RWPE2 (cell line): ENCODE data around the gene NIT1.

Experiments used
- ATAC-seq: fragments of 200-7000 bp; cut with Tn5 transposase; 3 replicates; pipeline ENCODE4 v1.9.1; 2021; ENCODE audit warnings: low read depth
- DNase-seq: peaks from one replicate; pipeline ENCODE4 v3.0.0-alpha.2; 2020; ENCODE audit warnings: low spot score
- H3K27ac ChIP-seq: fragments of 450-650 bp; 2 replicates; pipeline ENCODE4 v1.5.1; 2017; ENCODE audit warnings: mild to moderate bottlenecking; ENCODE audit not compliant: poor library complexity, severe bottlenecking
- H3K27me3 ChIP-seq: fragments of 250-450 bp; sonication (Bioruptor Pico); 2 replicates; pipeline ENCODE4 v1.5.1; 2021; ENCODE audit warnings: mild to moderate bottlenecking, moderate library complexity; ENCODE audit not compliant: insufficient read depth, poor library complexity, severe bottlenecking
- H3K36me3 ChIP-seq: fragments of 250-450 bp; sonication (Bioruptor Pico); 2 replicates; pipeline ENCODE4 v1.5.1; 2020; ENCODE audit warnings: low read depth, mild to moderate bottlenecking, moderate library complexity
- H3K4me1 ChIP-seq: fragments of 250-450 bp; sonication (Bioruptor Pico); 2 replicates; pipeline ENCODE4 v1.5.1; 2021; ENCODE audit warnings: mild to moderate bottlenecking, moderate library complexity; ENCODE audit not compliant: insufficient read depth, poor library complexity, severe bottlenecking
- H3K4me3 ChIP-seq: fragments of 250-450 bp; sonication (Bioruptor Pico); 2 replicates; pipeline ENCODE4 v1.5.1; 2021; ENCODE audit warnings: mild to moderate bottlenecking, moderate library complexity; ENCODE audit not compliant: severe bottlenecking
- H3K9me3 ChIP-seq: fragments of 250-450 bp; sonication (Bioruptor Pico); 2 replicates; pipeline ENCODE4 v1.5.1; 2021; ENCODE audit warnings: mild to moderate bottlenecking, moderate library complexity; ENCODE audit not compliant: severe bottlenecking
- CTCF ChIP-seq: fragments of 450-650 bp; IDR thresholded peaks from one replicate; pipeline ENCODE4 v1.5.1; 2017; ENCODE audit warnings: mild to moderate bottlenecking, moderate library complexity; ENCODE audit not compliant: poor library complexity, severe bottlenecking

Gene NIT1

GRCh38 chr1:161128591-161129420 lies 10.9 kb downstream of the NIT1 start:
- H3K36me3 ChIP-seq, result peaks cover 66% of the 10 kb centered on the region

GRCh38 chr1:161130266-161130665 lies 12.4 kb downstream of the NIT1 start:
- peaks cover 54% of the 10 kb centered on the region for H3K36me3 ChIP-seq

More at GRCh38 chr1:161128591-161129420, 10.9 kb downstream of the NIT1 start:
- no peak for DNase-seq
- no peak for ATAC-seq
- Histone ChIP-seq H3K27me3 (no peaks in the 10 kb centered on the region), H3K9me3 (no peaks in the 10 kb centered on the region), H3K27ac (no peak overlapping the region), H3K4me3 (no peak overlapping the region), H3K4me1 (peaks cover 3% of the 10 kb centered on the region)
- TF ChIP-seq CTCF, result no peak

GRCh38 chr1:161131523-161132409 lies 13.9 kb downstream of the NIT1 start:
- peak; percentile 2; the same call in 1 of the 3 replicates for ATAC-seq
- H3K27me3 ChIP-seq, result no peaks in the 10 kb centered on the region

More at GRCh38 chr1:161130266-161130665, 12.4 kb downstream of the NIT1 start:
- no peak overlapping the region for H3K4me3 ChIP-seq
- TF ChIP-seq CTCF, result no peak
- ATAC-seq (no peak), DNase-seq (no peak)
- no peaks in the 10 kb centered on the region for H3K9me3 ChIP-seq
- peaks cover 7% of the 10 kb centered on the region for H3K4me1 ChIP-seq
- no peak overlapping the region for H3K27ac ChIP-seq
- no peaks in the 10 kb centered on the region for H3K27me3 ChIP-seq

GRCh38 chr1:161132410-161133219 lies 14.7 kb downstream of the NIT1 start, which contains the start of gene DEDD:
Gene DEDD, minus strand, starts transcription at chr1:161132667. Its CDS starts 8,205 bp downstream, at chr1:161124462.
- no peaks in the 10 kb centered on the region for H3K27me3 ChIP-seq
- peaks cover 7% of the 10 kb centered on the region for H3K4me1 ChIP-seq
- peak; percentile 90 for ATAC-seq
- peaks cover 33% of the 10 kb centered on the region for H3K36me3 ChIP-seq
- peak; percentile 35 for TF ChIP-seq CTCF
- H3K27ac ChIP-seq, result peak within 1 kb of the TSS; percentile 88
- DNase-seq, result peak; percentile 94
- H3K4me3 ChIP-seq, result peak within 1 kb of the TSS; percentile 56
- no peaks in the 10 kb centered on the region for H3K9me3 ChIP-seq

More at GRCh38 chr1:161131523-161132409, 13.9 kb downstream of the NIT1 start:
- DNase-seq, result no peak
- Histone ChIP-seq H3K27ac (peak overlapping the region; percentile 88), H3K4me3 (peak overlapping the region; percentile 56), H3K9me3 (no peaks in the 10 kb centered on the region), H3K36me3 (peaks cover 41% of the 10 kb centered on the region), H3K4me1 (peaks cover 7% of the 10 kb centered on the region)
- TF ChIP-seq CTCF, result no peak
